Occipital lobe (tissue), 2 donors: Measurements from ENCODE around the gene KCNQ2. TPM values are rescaled to one million over a fixed set of nuclear protein-coding genes. Genes with fewer than 3 reads are reported as not detected.

Source experiments
- DNase-seq: peaks from one replicate; lab custom pipeline; 2025; lab: John Stamatoyannopoulos, UW
- total RNA-seq: library from RNA; depleted of rRNA; stranded (reverse); fragments of >200 nt; gene quantifications from one replicate; pipeline ENCODE4 v1.2.3, GENCODE V29; 2014

Gene KCNQ2
- total RNA-seq, 1 donor from 2014 or later, result 167 TPM

- DNase-seq, result no peak
These were observed 101.8 kb downstream of the KCNQ2 start for GRCh38 chr20:63370618-63371187.

GRCh38 chr20:63369724-63370617, 102.5 kb downstream of the KCNQ2 start:
- DNase-seq, result no peak

- DNase-seq, result no peak
These were observed 103.4 kb downstream of the KCNQ2 start for GRCh38 chr20:63369024-63369530.

GRCh38 chr20:63368151-63368550, 104.3 kb downstream of the KCNQ2 start:
- DNase-seq, result no peak

- DNase-seq, result no peak
These were observed 104.9 kb downstream of the KCNQ2 start for GRCh38 chr20:63367446-63368055.

- no peak for DNase-seq
These were observed 105.8 kb downstream of the KCNQ2 start for GRCh38 chr20:63366390-63367365.

- no peak for DNase-seq
These were observed 106.7 kb downstream of the KCNQ2 start for GRCh38 chr20:63365601-63366389.

GRCh38 chr20:63364801-63365585, 107.5 kb downstream of the KCNQ2 start:
- DNase-seq, result no peak

GRCh38 chr20:63363981-63364561, 108.4 kb downstream of the KCNQ2 start:
- no peak for DNase-seq

GRCh38 chr20:63363013-63363957, 109.2 kb downstream of the KCNQ2 start:
- no peak for DNase-seq

DNA sequence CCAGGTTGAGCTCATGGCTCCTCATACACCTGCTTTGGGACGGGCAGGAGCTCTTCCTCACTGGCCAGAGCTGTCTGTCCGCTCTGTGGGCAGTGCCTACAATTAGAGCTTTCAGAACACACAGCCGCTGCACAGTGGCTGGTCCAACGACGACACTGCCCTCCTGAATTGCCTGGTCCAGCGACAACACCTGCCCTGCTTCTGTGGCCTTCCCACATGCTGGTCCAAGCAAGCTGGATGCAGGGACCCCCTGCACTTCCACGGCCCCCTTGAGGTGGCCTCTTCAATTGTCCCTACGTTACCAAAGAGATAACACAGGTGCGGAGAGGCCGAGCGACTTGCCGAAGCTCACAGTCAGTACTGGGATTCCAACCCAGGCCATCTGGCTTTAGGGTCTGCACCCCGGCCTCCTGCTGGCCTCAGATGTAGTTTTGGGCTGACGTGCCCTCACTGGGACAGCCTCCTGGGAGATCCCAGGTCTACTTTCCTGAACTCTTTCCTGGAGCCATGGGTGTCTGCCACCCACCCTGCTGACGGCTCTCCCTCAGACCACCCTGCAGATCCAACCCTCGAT, 109.9 kb downstream of the KCNQ2 start:
- DNase-seq, result no peak

- DNase-seq, result no peak
These were observed 110.7 kb downstream of the KCNQ2 start for GRCh38 chr20:63361519-63362435.

DNA sequence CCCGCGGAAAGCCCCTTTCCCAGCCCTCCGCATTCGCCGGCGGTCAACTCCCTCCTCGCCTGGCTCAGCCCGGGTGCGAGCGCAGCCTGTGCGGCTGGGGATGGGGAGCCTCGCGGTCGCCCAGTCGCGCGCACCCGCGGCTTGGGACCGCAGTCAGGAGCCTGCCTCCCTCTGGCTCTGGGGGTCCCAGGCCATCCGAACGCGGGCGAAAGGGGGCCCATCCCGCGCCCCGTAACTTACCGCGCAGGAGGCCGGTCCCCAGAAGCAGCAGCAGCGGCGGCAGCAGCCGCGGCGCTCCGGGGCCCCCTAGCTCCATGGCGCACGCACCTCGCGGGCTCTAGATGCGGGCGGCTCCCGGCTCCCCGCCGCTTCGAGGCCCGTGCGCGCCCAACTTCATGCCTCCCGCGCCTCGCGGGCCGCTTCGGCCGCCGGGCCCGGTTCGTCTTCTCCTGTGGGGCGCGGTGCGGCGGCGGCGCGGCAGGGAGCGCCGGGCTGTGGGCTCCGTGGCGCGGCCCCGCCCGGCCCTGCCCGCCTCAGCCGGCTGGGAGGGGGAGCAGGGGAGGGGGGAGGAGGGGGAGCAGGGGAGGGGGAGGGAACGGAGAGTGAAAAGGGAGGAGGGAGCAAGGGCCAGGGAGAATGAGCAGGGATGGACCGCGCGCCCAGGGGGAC, 111.5 kb downstream of the KCNQ2 start, which contains the start of gene CHRNA4:
CHRNA4 (minus strand) TSS at position 500 of the 669 bp plus-strand sequence; CDS start at position 316, 184 bp downstream.
- no peak for DNase-seq

DNA sequence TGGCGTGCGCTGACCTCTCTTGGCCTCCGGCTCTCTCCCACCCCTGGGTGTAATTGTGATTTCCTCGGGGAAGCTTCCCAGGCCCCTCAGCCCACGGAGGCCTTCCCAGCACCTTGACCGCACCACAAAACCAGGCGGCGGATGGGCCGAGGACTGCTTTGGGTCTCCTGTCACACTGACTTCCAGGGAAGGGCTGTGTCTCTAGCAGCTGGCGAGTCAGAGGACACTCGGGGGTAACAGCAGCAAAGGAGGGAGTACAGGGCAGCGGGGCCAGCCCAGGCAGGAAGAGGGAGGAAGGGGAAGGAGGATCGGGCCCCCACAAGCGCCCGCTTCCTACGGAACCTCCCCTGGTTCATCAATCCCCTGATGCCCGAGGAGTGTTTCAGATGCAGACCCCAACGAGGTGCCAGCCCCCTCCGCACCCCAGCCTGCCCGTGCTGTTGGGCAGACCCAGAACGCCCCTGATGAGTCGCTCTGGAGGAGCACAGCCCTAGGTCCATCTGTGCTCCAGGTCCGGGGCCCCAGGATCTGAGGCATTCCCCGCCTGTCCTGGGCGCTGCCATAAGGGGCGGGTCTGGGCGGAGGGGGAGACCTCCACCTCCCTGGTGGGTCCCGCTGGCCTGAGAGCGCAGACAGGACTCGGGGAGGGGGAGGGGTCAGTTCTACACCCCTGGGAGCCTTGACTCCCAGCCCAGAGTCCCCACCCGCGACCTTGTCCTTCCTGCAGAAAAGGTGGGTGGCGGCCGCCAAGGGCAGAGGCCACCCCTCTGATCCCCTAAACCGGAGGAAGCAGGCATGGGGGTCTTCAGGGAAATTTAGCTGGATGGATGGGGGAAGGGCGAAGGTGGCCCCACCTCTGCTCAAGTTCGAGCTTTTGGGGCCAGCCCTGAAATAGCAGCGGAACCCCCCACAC, 112.3 kb downstream of the KCNQ2 start:
- DNase-seq, result no peak
